SK-N-MC (cell line): ENCODE data around the gene NALCN.

Experiments used
- DNase-seq: peaks from one replicate; pipeline ENCODE4 v3.0.0-alpha.2; 2011; ENCODE audit warnings: low read depth, low spot score
- H3K27ac ChIP-seq: fragments of 200-600 bp; sonication (generic); 2 replicates; pipeline ENCODE4 v1.5.1; 2016; ENCODE audit warnings: mixed run types
- H3K36me3 ChIP-seq: fragments of 200-600 bp; sonication (generic); 2 replicates; pipeline ENCODE4 v1.6.1; 2017; ENCODE audit warnings: antibody characterized with exemption, low read length, mixed read lengths; ENCODE audit not compliant: insufficient read depth
- H3K4me3 ChIP-seq: fragments of 200-600 bp; sonication (generic); 2 replicates; pipeline ENCODE4 v1.5.1; 2016
- H3K9ac ChIP-seq: fragments of 200-600 bp; sonication (generic); 2 replicates; pipeline ENCODE4 v1.8.0; 2017; ENCODE audit warnings: mixed run types, mixed read lengths; ENCODE audit not compliant: insufficient read length
- H3K9me3 ChIP-seq: fragments of 200-600 bp; sonication (generic); 2 replicates; pipeline ENCODE4 v1.6.1; 2017; ENCODE audit warnings: low read depth, mild to moderate bottlenecking, antibody characterized with exemption, low read length, moderate library complexity, mixed read lengths
- EZH2 ChIP-seq: fragments of 200-600 bp; sonication (generic); IDR thresholded peaks from one replicate; pipeline ENCODE4 v1.6.1; 2017; ENCODE audit warnings: antibody characterized with exemption
- FOXP2 ChIP-seq: optimal IDR thresholded peaks from 2 replicates; pipeline ENCODE3; 2011; ENCODE audit warnings: mild to moderate bottlenecking, moderate library complexity; ENCODE audit not compliant: insufficient read depth; ENCODE audit errors: extremely low read length, control extremely low read depth
- POLR2AphosphoS5 ChIP-seq: IDR thresholded peaks from 2 replicates; pipeline ENCODE4 v1.6.1; 2012; ENCODE audit warnings: mild to moderate bottlenecking, low read depth, low read length, borderline replicate concordance

The NALCN gene

GRCh38 chr13:101170306-101170705, 246.0 kb downstream of the NALCN start:
- no peaks in the 10 kb centered on the region for H3K36me3 ChIP-seq
- H3K27ac ChIP-seq = no peak overlapping the region
- no peak overlapping the region for H3K9ac ChIP-seq
- H3K9me3 ChIP-seq = no peaks in the 10 kb centered on the region
- no peak for TF ChIP-seq POLR2AphosphoS5
- TF ChIP-seq FOXP2 = no peak
- TF ChIP-seq EZH2 = no peak
- DNase-seq = no peak
- no peak overlapping the region for H3K4me3 ChIP-seq

GRCh38 chr13:101157261-101157660, 259.0 kb downstream of the NALCN start:
- no peak for DNase-seq
- Histone ChIP-seq H3K4me3 (no peak overlapping the region), H3K9ac (no peak overlapping the region)

GRCh38 chr13:101155920-101156319, 260.4 kb downstream of the NALCN start:
- H3K9me3 ChIP-seq = no peaks in the 10 kb centered on the region
- no peak overlapping the region for H3K9ac ChIP-seq
- DNase-seq = no peak
- no peak overlapping the region for H3K4me3 ChIP-seq
- H3K36me3 ChIP-seq = no peaks in the 10 kb centered on the region
- no peak for TF ChIP-seq FOXP2
- no peak for TF ChIP-seq POLR2AphosphoS5
- TF ChIP-seq EZH2 = no peak
- no peak overlapping the region for H3K27ac ChIP-seq

More at GRCh38 chr13:101157261-101157660, 259.0 kb downstream of the NALCN start:
- no peak for TF ChIP-seq POLR2AphosphoS5
- TF ChIP-seq FOXP2 = no peak
- no peak for TF ChIP-seq EZH2
- Histone ChIP-seq H3K27ac (no peak overlapping the region), H3K36me3 (no peaks in the 10 kb centered on the region), H3K9me3 (no peaks in the 10 kb centered on the region)

GRCh38 chr13:101152184-101152583, 264.1 kb downstream of the NALCN start:
- no peak overlapping the region for H3K9ac ChIP-seq
- no peaks in the 10 kb centered on the region for H3K9me3 ChIP-seq
- TF ChIP-seq EZH2 (no peak), POLR2AphosphoS5 (no peak), FOXP2 (no peak)
- H3K4me3 ChIP-seq = no peak overlapping the region
- no peak for DNase-seq
- H3K27ac ChIP-seq = no peak overlapping the region
- H3K36me3 ChIP-seq = no peaks in the 10 kb centered on the region

GRCh38 chr13:101150998-101151397, 265.3 kb downstream of the NALCN start:
- H3K36me3 ChIP-seq = no peaks in the 10 kb centered on the region
- H3K27ac ChIP-seq = no peak overlapping the region
- TF ChIP-seq FOXP2 = no peak
- no peak for TF ChIP-seq POLR2AphosphoS5
- no peak for TF ChIP-seq EZH2
- H3K4me3 ChIP-seq = peak overlapping the region; percentile 37
- peak overlapping the region; percentile 45 for H3K9ac ChIP-seq
- DNase-seq = no peak
- H3K9me3 ChIP-seq = no peaks in the 10 kb centered on the region

GRCh38 chr13:101149735-101150384, 266.4 kb downstream of the NALCN start:
- H3K27ac ChIP-seq = no peak overlapping the region
- H3K9ac ChIP-seq = no peak overlapping the region
- no peak for DNase-seq
- no peak overlapping the region for H3K4me3 ChIP-seq
- no peaks in the 10 kb centered on the region for H3K36me3 ChIP-seq
- H3K9me3 ChIP-seq = no peaks in the 10 kb centered on the region
- TF ChIP-seq EZH2 (no peak), POLR2AphosphoS5 (no peak), FOXP2 (no peak)

- Histone ChIP-seq H3K36me3 (no peaks in the 10 kb centered on the region), H3K4me3 (no peak overlapping the region), H3K9ac (no peak overlapping the region), H3K27ac (no peak overlapping the region), H3K9me3 (no peaks in the 10 kb centered on the region)
- no peak for TF ChIP-seq FOXP2
- no peak for TF ChIP-seq EZH2
- no peak for TF ChIP-seq POLR2AphosphoS5
- DNase-seq = no peak
These were observed 270.0 kb downstream of the NALCN start for GRCh38 chr13:101146101-101146898.

- no peak overlapping the region for H3K27ac ChIP-seq
- H3K9me3 ChIP-seq = no peaks in the 10 kb centered on the region
- peak; percentile 78 for DNase-seq
- peak overlapping the region; percentile 46 for H3K9ac ChIP-seq
- no peaks in the 10 kb centered on the region for H3K36me3 ChIP-seq
- no peak for TF ChIP-seq POLR2AphosphoS5
- H3K4me3 ChIP-seq = peak overlapping the region; percentile 53
These were observed 271.4 kb downstream of the NALCN start for GRCh38 chr13:101144808-101145419.

GRCh38 chr13:101140936-101141335, 275.4 kb downstream of the NALCN start:
- DNase-seq = no peak
- TF ChIP-seq POLR2AphosphoS5 (no peak), FOXP2 (no peak), EZH2 (no peak)

More at GRCh38 chr13:101140936-101141335, 275.4 kb downstream of the NALCN start:
- no peak overlapping the region for H3K4me3 ChIP-seq
- no peaks in the 10 kb centered on the region for H3K36me3 ChIP-seq
- no peak overlapping the region for H3K9ac ChIP-seq
- H3K9me3 ChIP-seq = no peaks in the 10 kb centered on the region
- H3K27ac ChIP-seq = no peak overlapping the region
